LNCAP (cell line): ENCODE data around the gene PTPRD.

Source experiments
- CTCF ChIP-seq: fragments of 450-650 bp; IDR thresholded peaks from 2 replicates; pipeline ENCODE4 v1.5.1; 2017; ENCODE audit warnings: mild to moderate bottlenecking

Gene PTPRD

GRCh38 chr9:9874270-9874669, 738.5 kb downstream of the PTPRD start:
- TF ChIP-seq CTCF, result no peak

GRCh38 chr9:9862235-9862810, 750.5 kb downstream of the PTPRD start:
- no peak for TF ChIP-seq CTCF

- TF ChIP-seq CTCF, result no peak
Measured at GRCh38 chr9:9855177-9856078, 757.4 kb downstream of the PTPRD start.

DNA sequence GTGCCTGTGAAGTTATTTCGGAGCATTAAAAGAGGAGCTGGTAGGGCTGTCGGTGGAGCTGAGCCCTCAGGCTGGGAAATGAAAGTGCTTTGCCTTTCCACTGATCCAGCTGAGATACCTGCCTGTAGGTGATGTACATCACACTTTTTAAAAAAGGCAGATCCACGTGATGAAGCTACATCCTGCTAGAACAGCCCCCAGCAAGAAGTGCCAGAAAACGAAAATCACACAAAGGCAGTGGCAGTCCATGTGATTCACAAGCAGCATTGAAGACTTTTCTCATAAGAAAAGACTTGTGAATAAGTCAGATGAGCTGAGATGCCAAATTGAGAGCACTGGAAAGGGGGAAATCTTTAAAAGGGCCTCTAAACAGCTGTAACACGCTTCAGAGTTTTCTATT, 765.1 kb downstream of the PTPRD start:
- TF ChIP-seq CTCF, result no peak

DNA sequence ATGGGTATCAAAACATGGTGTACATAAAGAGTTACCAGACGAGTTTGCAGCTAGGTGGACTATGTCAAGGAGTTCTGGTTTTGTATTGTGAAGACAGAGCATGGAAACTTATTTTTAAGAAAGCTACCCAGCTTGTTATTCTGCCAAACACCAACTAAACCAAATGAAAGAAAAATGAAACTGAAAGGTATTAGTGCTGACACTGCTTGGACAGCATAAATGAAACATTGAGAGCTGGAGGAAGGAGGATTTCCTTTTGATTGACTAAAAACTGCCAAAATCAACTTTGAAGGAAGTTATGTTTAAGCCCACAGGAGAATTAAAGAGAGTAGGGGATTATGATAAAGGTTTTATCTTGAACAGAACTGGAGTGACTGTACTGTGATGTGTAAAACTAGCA, 766.2 kb downstream of the PTPRD start:
- no peak for TF ChIP-seq CTCF

GRCh38 chr9:9820436-9820835, 792.4 kb downstream of the PTPRD start:
- TF ChIP-seq CTCF, result no peak

- no peak for TF ChIP-seq CTCF
Measured at GRCh38 chr9:9819886-9820285, 792.9 kb downstream of the PTPRD start.
